SK-N-SH (cell line): Measurements from ENCODE around the gene CAPN5. TPM values are rescaled to one million over a fixed set of nuclear protein-coding genes. Genes with fewer than 3 reads are reported as not detected.

Experiments
- CTCF ChIA-PET: fragments of 300-600, 350-600 bp; formaldehyde crosslinking; extraction: SDS; loops from one replicate; lab custom pipeline; 2021; lab: Yijun Ruan, JAX
- POLR2A ChIA-PET: fragments of 350-600 bp; sonication (Branson Sonifier 250); formaldehyde crosslinking; extraction: SDS; loops from one replicate; lab custom pipeline; 2020; ENCODE audit warnings: antibody characterized with exemption, inconsistent platforms; lab: Yijun Ruan, JAX
- DNase-seq: peaks from one replicate; pipeline ENCODE4 v3.0.0; 2012
- H2AFZ ChIP-seq: fragments of 200-600 bp; sonication (generic); 2 replicates; pipeline ENCODE4 v1.8.1; 2016; ENCODE audit warnings: antibody characterized with exemption, mild to moderate bottlenecking, low read depth
- H3F3A ChIP-seq: fragments of 200-600 bp; sonication (generic); replicated peaks from 2 replicates; pipeline ENCODE3; 2016; ENCODE audit warnings: antibody characterized with exemption, mild to moderate bottlenecking; ENCODE audit not compliant: insufficient read depth
- H3K27ac ChIP-seq, 2 experiments: fragments of 200-500 bp in 1 of 2; fragments of 200-600 bp in 1 of 2; sonication (Bioruptor generic) in 1 of 2; sonication (generic), shearing (Covaris generic) in 1 of 2; 2 replicates each; pipeline versions ENCODE4 v1.5.1 to v1.6.1; 2014 to 2016; ENCODE audit warnings: low read depth in 2 of 2, inconsistent platforms in 1 of 2, low read length in 1 of 2, mild to moderate bottlenecking in 1 of 2, mixed read lengths in 1 of 2
- H3K27me3 ChIP-seq: fragments of 200-600 bp; sonication (generic), shearing (Covaris generic); 2 replicates; pipeline ENCODE4 v1.6.1; 2016; ENCODE audit warnings: mixed run types; ENCODE audit not compliant: insufficient read depth
- H3K36me3 ChIP-seq, 2 experiments: fragments of 200-500 bp in 1 of 2; fragments of 200-600 bp in 1 of 2; sonication (Bioruptor generic) in 1 of 2; sonication (generic) in 1 of 2; replicated peaks in 1 of 2; 2 replicates each; pipeline versions ENCODE3 to v1.5.1; 2014 to 2016; ENCODE audit warnings: low read length in 1 of 2, mild to moderate bottlenecking in 1 of 2; ENCODE audit not compliant: insufficient read depth in 2 of 2, control insufficient read depth in 1 of 2
- H3K4me1 ChIP-seq, 2 experiments: fragments of 200-500 bp in 1 of 2; fragments of 200-600 bp in 1 of 2; sonication (Bioruptor generic) in 1 of 2; sonication (generic), shearing (Covaris generic) in 1 of 2; 2 replicates each; pipeline versions ENCODE4 v1.5.1 to v1.6.1; 2014 to 2016; ENCODE audit warnings: low read depth in 1 of 2, low read length in 1 of 2, mixed run types in 1 of 2; ENCODE audit not compliant: insufficient read depth in 2 of 2, control insufficient read depth in 1 of 2
- H3K4me2 ChIP-seq: fragments of 200-600 bp; sonication (generic), shearing (Covaris generic); 2 replicates; pipeline ENCODE4 v1.6.1; 2017; ENCODE audit warnings: mixed run types
- H3K4me3 ChIP-seq, 2 experiments: fragments of 200-500 bp in 1 of 2; fragments of 200-600 bp in 1 of 2; sonication (Bioruptor generic) in 1 of 2; sonication (generic), shearing (Covaris generic) in 1 of 2; 2 replicates each; pipeline versions ENCODE4 v1.5.1 to v1.8.1; 2014 to 2016; ENCODE audit warnings: low read depth in 2 of 2, inconsistent platforms in 1 of 2, low read length in 1 of 2, mild to moderate bottlenecking in 1 of 2, mixed read lengths in 1 of 2, moderate library complexity in 1 of 2
- H3K79me2 ChIP-seq: fragments of 200-600 bp; sonication (generic); 2 replicates; pipeline ENCODE4 v1.8.1; 2017; ENCODE audit warnings: mild to moderate bottlenecking; ENCODE audit not compliant: insufficient read depth
- H3K9ac ChIP-seq: fragments of 200-600 bp; sonication (generic); 2 replicates; pipeline ENCODE4 v1.6.1; 2017; ENCODE audit warnings: mixed run types
- H3K9me2 ChIP-seq: fragments of 200-600 bp; sonication (generic); 2 replicates; pipeline ENCODE4 v1.6.1; 2017; ENCODE audit warnings: mixed run types
- H3K9me3 ChIP-seq: fragments of 200-600 bp; sonication (generic); 2 replicates; pipeline ENCODE4 v1.6.1; 2017; ENCODE audit warnings: mixed run types, mild to moderate bottlenecking, moderate library complexity
- H4K20me1 ChIP-seq: fragments of 200-600 bp; sonication (generic); 2 replicates; pipeline ENCODE4 v1.6.1; 2017; ENCODE audit warnings: mild to moderate bottlenecking, mixed run types; ENCODE audit not compliant: insufficient read depth
- CHD2 ChIP-seq: fragments of 150-350 bp; IDR thresholded peaks from 2 replicates; pipeline ENCODE4 v1.6.1; 2018; ENCODE audit warnings: low read length; ENCODE audit not compliant: partially characterized antibody
- CTCF ChIP-seq: fragments of 200-600 bp; sonication (generic); IDR thresholded peaks from 2 replicates; pipeline ENCODE4 v1.6.1; 2017; ENCODE audit warnings: antibody characterized with exemption, mild to moderate bottlenecking, moderate library complexity
- EP300 ChIP-seq, 2 experiments: IDR thresholded peaks; 2 replicates each; pipeline versions ENCODE4 v1.4.0 to v1.6.1; 2012; ENCODE audit warnings: borderline replicate concordance in 1 of 2, low read depth in 1 of 2, low read length in 1 of 2
- FOSL2 ChIP-seq: IDR thresholded peaks from 2 replicates; pipeline ENCODE4 v1.4.0; 2012; ENCODE audit warnings: low read depth, mild to moderate bottlenecking, moderate library complexity, borderline replicate concordance
- GABPA ChIP-seq: IDR thresholded peaks from 2 replicates; pipeline ENCODE4 v1.4.0; 2012; ENCODE audit warnings: low read depth, mild to moderate bottlenecking
- GATA2 ChIP-seq: sonication (generic); formaldehyde crosslinking; IDR thresholded peaks from 2 replicates; pipeline ENCODE4 v1.5.0; 2020; ENCODE audit warnings: mild to moderate bottlenecking, missing genetic modification reagents
- MEF2A ChIP-seq: IDR thresholded peaks from 2 replicates; pipeline ENCODE4 v1.4.0; 2012; ENCODE audit warnings: low read depth, borderline replicate concordance
- NFIC ChIP-seq: IDR thresholded peaks from 2 replicates; pipeline ENCODE4 v1.4.0; 2012; ENCODE audit warnings: borderline replicate concordance
- NRF1 ChIP-seq: IDR thresholded peaks from 2 replicates; pipeline ENCODE4 v1.6.1; 2012; ENCODE audit warnings: low read depth, mild to moderate bottlenecking, low read length
- PBX3 ChIP-seq: IDR thresholded peaks from 2 replicates; pipeline ENCODE4; 2012
- POLR2AphosphoS5 ChIP-seq: IDR thresholded peaks from 2 replicates; pipeline ENCODE4 v1.6.1; 2012; ENCODE audit warnings: low read depth, low read length
- RAD21 ChIP-seq: IDR thresholded peaks from 2 replicates; pipeline ENCODE4 v1.6.1; 2012; ENCODE audit warnings: mild to moderate bottlenecking, low read length
- RCOR1 ChIP-seq: fragments of 150-350 bp; IDR thresholded peaks from 2 replicates; pipeline ENCODE4 v1.6.1; 2017; ENCODE audit warnings: antibody characterized with exemption, low read length
- TAF1 ChIP-seq: IDR thresholded peaks from 2 replicates; pipeline ENCODE4 v1.6.1; 2012; ENCODE audit warnings: low read depth, mild to moderate bottlenecking, low read length, moderate library complexity, borderline replicate concordance
- USF2 ChIP-seq: fragments of 150-350 bp; IDR thresholded peaks from 2 replicates; pipeline ENCODE4 v1.6.1; 2017; ENCODE audit warnings: antibody characterized with exemption, low read length, low read depth, borderline replicate concordance
- YY1 ChIP-seq: IDR thresholded peaks from 2 replicates; pipeline ENCODE4 v1.4.0; 2012; ENCODE audit warnings: low read depth, mild to moderate bottlenecking
- WGBS: methylation state at CpG from one replicate; pipeline ENCODE4 v1.1.6; 2017; ENCODE audit warnings: low lambda C conversion rate; 5-methylcytosine and 5-hydroxymethylcytosine counted together
- polyA plus RNA-seq, 3 experiments: library from polyadenylated mRNA; depleted of rRNA; stranded (reverse); fragments of >200 nt; gene quantifications; 2 replicates each; pipeline ENCODE4 v1.2.3, GENCODE V29; 2012
- TF ChIP-seq, protein P1 (sequence below): IDR thresholded peaks from 2 replicates; pipeline ENCODE4 v1.6.1; 2012; ENCODE audit warnings: mild to moderate bottlenecking, low read depth, low read length, moderate library complexity

Gene CAPN5
- polyA plus RNA-seq, 1 of the 3 experiments (the other 2 are of a cell fraction), result 33.1 TPM

GRCh38 chr11:77092382-77092781 lies 25.6 kb downstream of the CAPN5 start:
- ChIA-PET CTCF (interaction anchor here (1.0 to 9.5 kb wide), 14 partner anchors 11 to 358 kb away, joined by 3 to 218 read pairs (median 45); partner anchors contain the start of genes CAPN5, MYO7A and OMP), POLR2A (no interaction called here)
- peaks cover 17% of the 10 kb centered on the region; the same call in 1 of the 2 replicates for H3K79me2 ChIP-seq
- DNase-seq, result no peak
- no peak overlapping the region for H3K27ac ChIP-seq
- H3K36me3 ChIP-seq, result peaks cover 3% of the 10 kb centered on the region in 2 experiments
- no peak overlapping the region for H3K4me2 ChIP-seq
- H3K9me3 ChIP-seq, result no peaks in the 10 kb centered on the region
- no peaks in the 10 kb centered on the region for H3K9me2 ChIP-seq
- H3K4me1 ChIP-seq, result peaks cover 0 to 21% of the 10 kb centered on the region in 2 experiments; a peak in 1 of 4 replicates
- H3K9ac ChIP-seq, result no peak overlapping the region
- no peaks in the 10 kb centered on the region for H3K27me3 ChIP-seq
- peaks cover 21% of the 10 kb centered on the region for H4K20me1 ChIP-seq
- no peak overlapping the region for H3K4me3 ChIP-seq
- peaks cover 3% of the 10 kb centered on the region for H3F3A ChIP-seq
- TF ChIP-seq RAD21 (no peak), TAF1 (no peak), MEF2A (no peak), YY1 (no peak), GATA2 (CRISPR knock-in tag) (no peak), POLR2AphosphoS5 (no peak), CHD2 (no peak), RCOR1 (no peak)
- H2AFZ ChIP-seq, result no peak overlapping the region
- 85% methylated on average over 7 of the region's 7 CpGs for WGBS

- no peak for DNase-seq
- POLR2A ChIA-PET, result no interaction called here
- no peak overlapping the region for H2AFZ ChIP-seq
- no peak for TF ChIP-seq MEF2A
- no peak for TF ChIP-seq NFIC
- no peak for TF ChIP-seq USF2
- no peak for TF ChIP-seq CTCF
- no peak for TF ChIP-seq GABPA
- TF ChIP-seq, protein P1, sequence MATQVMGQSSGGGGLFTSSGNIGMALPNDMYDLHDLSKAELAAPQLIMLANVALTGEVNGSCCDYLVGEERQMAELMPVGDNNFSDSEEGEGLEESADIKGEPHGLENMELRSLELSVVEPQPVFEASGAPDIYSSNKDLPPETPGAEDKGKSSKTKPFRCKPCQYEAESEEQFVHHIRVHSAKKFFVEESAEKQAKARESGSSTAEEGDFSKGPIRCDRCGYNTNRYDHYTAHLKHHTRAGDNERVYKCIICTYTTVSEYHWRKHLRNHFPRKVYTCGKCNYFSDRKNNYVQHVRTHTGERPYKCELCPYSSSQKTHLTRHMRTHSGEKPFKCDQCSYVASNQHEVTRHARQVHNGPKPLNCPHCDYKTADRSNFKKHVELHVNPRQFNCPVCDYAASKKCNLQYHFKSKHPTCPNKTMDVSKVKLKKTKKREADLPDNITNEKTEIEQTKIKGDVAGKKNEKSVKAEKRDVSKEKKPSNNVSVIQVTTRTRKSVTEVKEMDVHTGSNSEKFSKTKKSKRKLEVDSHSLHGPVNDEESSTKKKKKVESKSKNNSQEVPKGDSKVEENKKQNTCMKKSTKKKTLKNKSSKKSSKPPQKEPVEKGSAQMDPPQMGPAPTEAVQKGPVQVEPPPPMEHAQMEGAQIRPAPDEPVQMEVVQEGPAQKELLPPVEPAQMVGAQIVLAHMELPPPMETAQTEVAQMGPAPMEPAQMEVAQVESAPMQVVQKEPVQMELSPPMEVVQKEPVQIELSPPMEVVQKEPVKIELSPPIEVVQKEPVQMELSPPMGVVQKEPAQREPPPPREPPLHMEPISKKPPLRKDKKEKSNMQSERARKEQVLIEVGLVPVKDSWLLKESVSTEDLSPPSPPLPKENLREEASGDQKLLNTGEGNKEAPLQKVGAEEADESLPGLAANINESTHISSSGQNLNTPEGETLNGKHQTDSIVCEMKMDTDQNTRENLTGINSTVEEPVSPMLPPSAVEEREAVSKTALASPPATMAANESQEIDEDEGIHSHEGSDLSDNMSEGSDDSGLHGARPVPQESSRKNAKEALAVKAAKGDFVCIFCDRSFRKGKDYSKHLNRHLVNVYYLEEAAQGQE, result no peak
- TF ChIP-seq NRF1, result no peak
- no peak for TF ChIP-seq PBX3
- TF ChIP-seq FOSL2, result no peak
- no peak for TF ChIP-seq EP300 (IDR thresholded peaks at IDR 0.05; ENCODE audit: borderline replicate concordance in 1 of 2, low read depth in 1 of 2, low read length in 1 of 2)
- TF ChIP-seq CHD2, result no peak
- TF ChIP-seq TAF1, result no peak
Measured at GRCh38 chr11:77093056-77093891, 26.5 kb downstream of the CAPN5 start.

More at GRCh38 chr11:77093056-77093891, 26.5 kb downstream of the CAPN5 start:
- no peaks in the 10 kb centered on the region for H3K9me2 ChIP-seq
- peaks cover 3% of the 10 kb centered on the region in 2 experiments for H3K36me3 ChIP-seq
- no peak overlapping the region for H3K4me2 ChIP-seq
- H3K27ac ChIP-seq, result no peak overlapping the region
- no peak overlapping the region for H3K4me3 ChIP-seq
- no peak overlapping the region for H3K9ac ChIP-seq
- no peaks in the 10 kb centered on the region for H3K27me3 ChIP-seq
- CTCF ChIA-PET, result interaction anchor here (0.6 to 9.5 kb wide), 11 partner anchors 10 to 282 kb away, joined by 3 to 218 read pairs (median 49); partner anchors contain the start of genes CAPN5 and OMP
- H4K20me1 ChIP-seq, result peaks cover 21% of the 10 kb centered on the region
- H3K79me2 ChIP-seq, result 0 out of 2 replicates have a peak, but pooled peaks cover 12% of the 10 kb centered on the region
- H3K9me3 ChIP-seq, result no peaks in the 10 kb centered on the region
- 94% methylated on average over 28 of the region's 33 CpGs for WGBS
- H3K4me1 ChIP-seq, result peaks cover 0 to 21% of the 10 kb centered on the region in 2 experiments; a peak in 1 of 4 replicates
- H3F3A ChIP-seq, result peaks cover 3% of the 10 kb centered on the region
